ENCODE data around the gene APC. TPM values are rescaled to one million over a fixed set of nuclear protein-coding genes. Genes with fewer than 3 reads are reported as not detected.

Gene APC
- total and polyA plus RNA-seq, 2 donors from 2014 or later = 2.7 to 44.9 TPM

DNA sequence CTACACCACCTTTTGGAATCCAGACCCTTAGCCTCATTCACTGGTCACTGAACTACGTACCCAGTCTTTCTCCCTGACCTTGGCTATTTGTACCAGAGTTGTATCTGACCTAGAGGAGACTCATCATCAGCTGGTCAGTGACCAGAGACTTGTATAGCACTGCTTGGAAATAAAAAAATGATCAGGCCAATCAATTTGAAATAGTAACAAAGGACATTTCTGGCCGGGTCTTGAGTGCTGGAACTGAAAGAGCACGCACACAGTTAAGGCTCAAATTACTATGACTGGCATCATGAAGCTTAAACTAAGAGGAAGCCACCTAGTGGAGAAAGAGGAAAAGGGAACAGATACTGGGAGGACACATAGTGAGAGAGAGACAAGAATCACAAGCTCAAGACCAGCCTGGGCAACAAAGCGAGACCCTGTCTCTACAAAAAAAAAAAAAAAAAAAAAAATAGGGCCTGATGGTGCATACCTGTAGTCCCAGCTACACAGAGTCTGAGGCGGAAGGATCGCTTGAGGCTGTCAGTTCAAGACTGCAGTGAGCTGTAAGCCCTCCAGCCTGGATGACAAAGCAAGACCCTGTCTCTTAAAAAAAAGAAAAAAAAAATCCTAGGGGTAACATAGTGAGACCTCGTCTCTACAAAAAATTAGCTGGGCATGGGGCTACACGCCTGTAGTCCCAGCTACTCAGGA is 110.6 kb downstream of the APC start:
- Histone ChIP-seq H3K9me3 (ENCODE audit: control insufficient read depth in 2 of 3, insufficient read depth in 1 of 3, low read length in 3 of 3) (no peaks in the 10 kb centered on the region), H3K9ac (ENCODE audit: low read length in 3 of 3) (no peak overlapping the region), H3K27ac (ENCODE audit: low read depth in 2 of 2, low read length in 2 of 2) (peak overlapping the region in 1 of 2 donors; percentile 20), H3K4me3 (ENCODE audit: low read length in 3 of 3) (no peak overlapping the region), H3K27me3 (ENCODE audit: control insufficient read depth, insufficient read depth, low read length) (no peaks in the 10 kb centered on the region), H3K36me3 (ENCODE audit: control insufficient read depth in 2 of 3, insufficient read depth in 3 of 3, low read length in 3 of 3) (no peaks in the 10 kb centered on the region), H3K4me1 (ENCODE audit: control insufficient read depth in 2 of 3, insufficient read depth in 2 of 3, low read depth in 1 of 3, low read length in 3 of 3) (no peaks in the 10 kb centered on the region)
- TF ChIP-seq, protein P1, sequence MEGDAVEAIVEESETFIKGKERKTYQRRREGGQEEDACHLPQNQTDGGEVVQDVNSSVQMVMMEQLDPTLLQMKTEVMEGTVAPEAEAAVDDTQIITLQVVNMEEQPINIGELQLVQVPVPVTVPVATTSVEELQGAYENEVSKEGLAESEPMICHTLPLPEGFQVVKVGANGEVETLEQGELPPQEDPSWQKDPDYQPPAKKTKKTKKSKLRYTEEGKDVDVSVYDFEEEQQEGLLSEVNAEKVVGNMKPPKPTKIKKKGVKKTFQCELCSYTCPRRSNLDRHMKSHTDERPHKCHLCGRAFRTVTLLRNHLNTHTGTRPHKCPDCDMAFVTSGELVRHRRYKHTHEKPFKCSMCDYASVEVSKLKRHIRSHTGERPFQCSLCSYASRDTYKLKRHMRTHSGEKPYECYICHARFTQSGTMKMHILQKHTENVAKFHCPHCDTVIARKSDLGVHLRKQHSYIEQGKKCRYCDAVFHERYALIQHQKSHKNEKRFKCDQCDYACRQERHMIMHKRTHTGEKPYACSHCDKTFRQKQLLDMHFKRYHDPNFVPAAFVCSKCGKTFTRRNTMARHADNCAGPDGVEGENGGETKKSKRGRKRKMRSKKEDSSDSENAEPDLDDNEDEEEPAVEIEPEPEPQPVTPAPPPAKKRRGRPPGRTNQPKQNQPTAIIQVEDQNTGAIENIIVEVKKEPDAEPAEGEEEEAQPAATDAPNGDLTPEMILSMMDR (IDR thresholded peaks at IDR 0.05; ENCODE audit: borderline replicate concordance, extremely low read depth, insufficient read depth) = peak; percentile 56
- intact Hi-C loops (cut with DNase I) = no loop called here
- DNase-seq (peak in 3 of 5 donors; percentile 28 to 81 (median 73)), FAIRE-seq (no peak)

DNA sequence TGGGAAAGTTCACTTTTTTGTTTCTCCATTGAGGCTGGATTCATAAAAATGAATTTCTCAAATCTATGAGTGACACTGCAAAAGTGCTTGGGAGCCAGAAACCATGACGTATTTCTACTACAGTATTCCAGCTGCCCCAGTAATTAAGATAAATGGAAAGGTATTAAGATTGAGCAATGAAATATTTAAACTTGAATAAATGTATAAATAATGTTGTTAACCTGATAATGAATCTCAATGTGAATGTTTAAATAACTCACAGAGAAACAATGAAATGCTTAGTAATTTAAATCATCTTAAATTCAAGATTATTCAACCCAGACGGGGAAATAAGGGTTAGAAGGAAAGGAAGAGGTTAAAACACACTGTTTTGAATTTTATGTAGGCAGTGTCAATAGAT is 112.2 kb downstream of the APC start:
- Histone ChIP-seq H3K4me1 (ENCODE audit: control insufficient read depth in 2 of 3, insufficient read depth in 2 of 3, low read depth in 1 of 3, low read length in 3 of 3) (no peaks in the 10 kb centered on the region), H3K9ac (ENCODE audit: low read length in 3 of 3) (no peak overlapping the region), H3K4me3 (ENCODE audit: low read length in 3 of 3) (no peak overlapping the region), H3K27ac (ENCODE audit: low read depth in 2 of 2, low read length in 2 of 2) (no peak overlapping the region), H3K9me3 (ENCODE audit: control insufficient read depth in 2 of 3, insufficient read depth in 1 of 3, low read length in 3 of 3) (no peaks in the 10 kb centered on the region), H3K27me3 (ENCODE audit: control insufficient read depth, insufficient read depth, low read length) (no peaks in the 10 kb centered on the region), H3K36me3 (ENCODE audit: control insufficient read depth in 2 of 3, insufficient read depth in 3 of 3, low read length in 3 of 3) (no peaks in the 10 kb centered on the region)
- FAIRE-seq = no peak
- DNase-seq = no peak
- intact Hi-C loops (cut with DNase I) = no loop called here
- TF ChIP-seq, protein P1 (IDR thresholded peaks at IDR 0.05; ENCODE audit: borderline replicate concordance, extremely low read depth, insufficient read depth) = no peak

DNA sequence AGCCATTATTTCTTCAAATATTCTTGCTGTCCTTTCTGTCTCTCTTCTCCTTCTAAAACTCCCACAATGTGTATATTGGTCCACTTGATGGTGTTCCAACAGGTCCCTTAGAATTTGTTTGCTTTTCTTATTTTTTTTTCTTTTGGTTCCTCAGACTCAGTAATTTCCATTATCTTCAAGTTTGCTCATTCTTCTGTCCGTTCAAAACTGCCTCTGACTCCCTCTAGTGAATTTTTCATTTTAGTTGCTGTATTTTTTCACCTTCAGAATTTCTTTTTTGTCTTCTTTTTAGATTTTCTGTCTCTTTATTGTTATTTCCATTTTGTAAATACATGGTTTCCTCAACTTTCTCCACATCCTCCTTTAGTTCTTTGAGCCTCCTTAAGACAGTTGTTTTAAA is 117.0 kb downstream of the APC start:
- intact Hi-C loops (cut with DNase I) = no loop called here
- FAIRE-seq = no peak

More for the DNA sequence above, 117.0 kb downstream of the APC start:
- Histone ChIP-seq H3K27ac (ENCODE audit: low read depth in 2 of 2, low read length in 2 of 2) (no peak overlapping the region), H3K4me1 (ENCODE audit: control insufficient read depth in 2 of 3, insufficient read depth in 2 of 3, low read depth in 1 of 3, low read length in 3 of 3) (no peaks in the 10 kb centered on the region), H3K9me3 (ENCODE audit: control insufficient read depth in 2 of 3, insufficient read depth in 1 of 3, low read length in 3 of 3) (no peaks in the 10 kb centered on the region), H3K9ac (ENCODE audit: low read length in 3 of 3) (no peak overlapping the region), H3K27me3 (ENCODE audit: control insufficient read depth, insufficient read depth, low read length) (no peaks in the 10 kb centered on the region), H3K4me3 (ENCODE audit: low read length in 3 of 3) (no peak overlapping the region), H3K36me3 (ENCODE audit: control insufficient read depth in 2 of 3, insufficient read depth in 3 of 3, low read length in 3 of 3) (no peaks in the 10 kb centered on the region)
- TF ChIP-seq, protein P1 (IDR thresholded peaks at IDR 0.05; ENCODE audit: borderline replicate concordance, extremely low read depth, insufficient read depth) = no peak
- DNase-seq = no peak
